MCF 10A (cell line): ENCODE data around the gene C5orf15. TPM values are rescaled to one million over a fixed set of nuclear protein-coding genes. Genes with fewer than 3 reads are reported as not detected.

Experiments
- BruUV-seq: library from RNA; stranded (reverse); fragments of 400-500 nt; replicated peaks from 2 replicates; lab custom pipeline; 2021; lab: Mats Ljungman, UMichigan
- CTCF ChIA-PET: fragments of 300-600 bp; sonication (Branson Sonifier 250); formaldehyde crosslinking; extraction: SDS; loops from one replicate; lab custom pipeline; 2021; ENCODE audit warnings: antibody characterized with exemption, inconsistent platforms; lab: Yijun Ruan, JAX
- POLR2A ChIA-PET: fragments of 300-600, 350-650 bp; sonication (Branson Sonifier 250); formaldehyde crosslinking; extraction: SDS; loops from one replicate; lab custom pipeline; 2020; ENCODE audit warnings: antibody characterized with exemption, inconsistent platforms; lab: Yijun Ruan, JAX
- DNase-seq: peaks from one replicate; pipeline ENCODE4 v3.0.0-alpha.2; 2018; ENCODE audit not compliant: unreplicated experiment
- H3K27ac Mint-ChIP-seq: one replicate; pipeline ENCODE4 v1.8.0; 2022; ENCODE audit warnings: mild to moderate bottlenecking, low read depth, mixed read lengths; ENCODE audit not compliant: unreplicated experiment
- H3K27me3 Mint-ChIP-seq: one replicate; pipeline ENCODE4 v1.8.0; 2022; ENCODE audit warnings: mixed read lengths; ENCODE audit not compliant: insufficient read depth, unreplicated experiment
- H3K36me3 Mint-ChIP-seq: one replicate; pipeline ENCODE4 v1.8.0; 2022; ENCODE audit warnings: mild to moderate bottlenecking, moderate library complexity, mixed read lengths; ENCODE audit not compliant: insufficient read depth, unreplicated experiment
- H3K4me1 Mint-ChIP-seq: one replicate; pipeline ENCODE4 v1.8.0; 2022; ENCODE audit warnings: mixed read lengths; ENCODE audit not compliant: insufficient read depth, unreplicated experiment
- H3K4me3 Mint-ChIP-seq: one replicate; pipeline ENCODE4 v1.8.0; 2022; ENCODE audit warnings: mild to moderate bottlenecking, moderate library complexity, mixed read lengths; ENCODE audit not compliant: unreplicated experiment
- H3K9me3 Mint-ChIP-seq: one replicate; pipeline ENCODE4 v1.8.0; 2022; ENCODE audit warnings: mixed read lengths; ENCODE audit not compliant: unreplicated experiment
- intact Hi-C: fragments of 100-400 bp; cut with micrococcal nuclease; formaldehyde crosslinking; loops from 2 replicates; pipeline ENCODE4 v1.14.1; 2022
- total RNA-seq: library from RNA; stranded (reverse); gene quantifications from 2 replicates; pipeline ENCODE4 v1.2.3, GENCODE V29; 2022
- TF ChIP-seq, protein P1 (sequence below): fragments of 200-600 bp; IDR thresholded peaks from one replicate; pipeline ENCODE4 v1.8.0; 2022; ENCODE audit warnings: antibody characterized with exemption, mild to moderate bottlenecking; ENCODE audit not compliant: unreplicated experiment

The C5orf15 gene
- total RNA-seq, 1 experiment from 2014 or later = 35.1 TPM

DNA sequence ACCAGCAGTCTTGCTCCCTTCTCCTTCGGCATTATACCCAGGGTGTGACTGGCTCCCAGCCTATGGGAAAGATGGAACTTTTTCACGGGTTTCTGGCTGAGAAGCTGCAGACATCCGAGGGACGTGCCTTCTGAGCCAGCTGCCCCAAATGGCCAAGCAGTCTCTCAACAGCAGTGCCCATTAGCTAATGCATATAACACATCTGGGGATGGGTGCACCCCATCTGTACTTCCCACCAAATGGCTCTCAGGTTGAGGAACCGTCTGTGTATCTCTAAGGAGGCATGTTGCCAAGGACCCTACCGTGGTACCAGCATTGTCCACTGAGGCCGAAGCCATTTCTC is 25.0 kb downstream of the C5orf15 start:
- Mint-ChIP-seq H3K4me1 (no peaks in the 10 kb centered on the region), H3K27ac (no peak overlapping the region), H3K27me3 (no peaks in the 10 kb centered on the region), H3K9me3 (no peaks in the 10 kb centered on the region), H3K36me3 (no peaks in the 10 kb centered on the region), H3K4me3 (no peak overlapping the region)
- intact Hi-C loops = no loop called here
- no peak for DNase-seq
- TF ChIP-seq, protein P1, sequence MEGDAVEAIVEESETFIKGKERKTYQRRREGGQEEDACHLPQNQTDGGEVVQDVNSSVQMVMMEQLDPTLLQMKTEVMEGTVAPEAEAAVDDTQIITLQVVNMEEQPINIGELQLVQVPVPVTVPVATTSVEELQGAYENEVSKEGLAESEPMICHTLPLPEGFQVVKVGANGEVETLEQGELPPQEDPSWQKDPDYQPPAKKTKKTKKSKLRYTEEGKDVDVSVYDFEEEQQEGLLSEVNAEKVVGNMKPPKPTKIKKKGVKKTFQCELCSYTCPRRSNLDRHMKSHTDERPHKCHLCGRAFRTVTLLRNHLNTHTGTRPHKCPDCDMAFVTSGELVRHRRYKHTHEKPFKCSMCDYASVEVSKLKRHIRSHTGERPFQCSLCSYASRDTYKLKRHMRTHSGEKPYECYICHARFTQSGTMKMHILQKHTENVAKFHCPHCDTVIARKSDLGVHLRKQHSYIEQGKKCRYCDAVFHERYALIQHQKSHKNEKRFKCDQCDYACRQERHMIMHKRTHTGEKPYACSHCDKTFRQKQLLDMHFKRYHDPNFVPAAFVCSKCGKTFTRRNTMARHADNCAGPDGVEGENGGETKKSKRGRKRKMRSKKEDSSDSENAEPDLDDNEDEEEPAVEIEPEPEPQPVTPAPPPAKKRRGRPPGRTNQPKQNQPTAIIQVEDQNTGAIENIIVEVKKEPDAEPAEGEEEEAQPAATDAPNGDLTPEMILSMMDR = no peak
- CTCF ChIA-PET = interaction anchor here (0.7 to 1.4 kb wide), 2 partner anchors 74 to 562 kb away, joined by 3 read pairs; no protein-coding TSS in a partner anchor
- POLR2A ChIA-PET = no interaction called here
- BruUV-seq = no TSS peak

DNA sequence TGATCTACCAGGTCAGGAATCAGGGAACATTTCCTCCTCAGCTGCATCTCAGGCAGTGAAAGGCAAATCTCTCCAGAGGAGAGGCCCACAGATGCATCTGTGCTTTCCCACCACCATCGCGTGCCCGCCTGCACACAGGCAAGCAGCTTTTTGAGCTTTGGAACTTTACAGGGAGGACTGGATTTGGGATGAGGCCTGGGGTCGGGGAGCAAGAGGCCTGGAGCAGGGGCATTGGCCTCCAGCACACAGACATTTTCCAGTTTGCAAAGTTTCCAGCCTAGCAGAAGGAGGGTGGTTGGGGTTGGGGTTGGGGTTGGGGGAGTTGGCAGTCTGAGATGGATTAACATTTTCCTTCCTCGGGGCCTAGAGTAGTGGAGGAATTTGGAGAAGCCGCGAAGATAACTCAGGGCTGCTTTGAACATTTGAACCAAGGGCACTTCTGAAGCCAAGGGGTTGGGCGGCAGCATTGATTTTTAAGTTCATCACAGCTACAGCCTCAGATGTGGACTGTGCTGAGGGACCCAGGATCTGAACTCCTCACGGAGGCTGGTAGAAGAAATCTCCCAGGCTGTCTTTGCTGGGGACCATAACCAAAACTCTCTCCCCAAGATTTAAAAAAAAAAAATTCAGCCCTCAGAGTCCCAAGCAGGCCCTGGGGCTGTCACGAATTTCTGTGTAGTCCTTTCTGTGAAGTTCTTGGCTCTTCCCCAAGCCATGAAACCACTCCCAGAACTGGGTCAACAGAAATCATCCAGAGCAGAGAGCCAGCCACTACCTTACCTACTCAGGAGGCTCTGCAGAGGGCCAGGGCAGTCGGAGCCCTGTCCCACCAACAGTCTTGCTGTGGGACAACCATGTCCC is 25.6 kb downstream of the C5orf15 start:
- BruUV-seq = no TSS peak
- no peaks in the 10 kb centered on the region for H3K9me3 Mint-ChIP-seq
- CTCF ChIA-PET = interaction anchor here (0.5 to 1.4 kb wide), 2 partner anchors 73 to 854 kb away, joined by 3 read pairs; no protein-coding TSS in a partner anchor
- intact Hi-C loops = no loop called here
- POLR2A ChIA-PET = no interaction called here
- H3K4me3 Mint-ChIP-seq = no peak overlapping the region
- no peaks in the 10 kb centered on the region for H3K27me3 Mint-ChIP-seq
- no peaks in the 10 kb centered on the region for H3K36me3 Mint-ChIP-seq
- H3K27ac Mint-ChIP-seq = no peak overlapping the region
- DNase-seq = no peak
- no peaks in the 10 kb centered on the region for H3K4me1 Mint-ChIP-seq
- TF ChIP-seq, protein P1 = no peak

DNA sequence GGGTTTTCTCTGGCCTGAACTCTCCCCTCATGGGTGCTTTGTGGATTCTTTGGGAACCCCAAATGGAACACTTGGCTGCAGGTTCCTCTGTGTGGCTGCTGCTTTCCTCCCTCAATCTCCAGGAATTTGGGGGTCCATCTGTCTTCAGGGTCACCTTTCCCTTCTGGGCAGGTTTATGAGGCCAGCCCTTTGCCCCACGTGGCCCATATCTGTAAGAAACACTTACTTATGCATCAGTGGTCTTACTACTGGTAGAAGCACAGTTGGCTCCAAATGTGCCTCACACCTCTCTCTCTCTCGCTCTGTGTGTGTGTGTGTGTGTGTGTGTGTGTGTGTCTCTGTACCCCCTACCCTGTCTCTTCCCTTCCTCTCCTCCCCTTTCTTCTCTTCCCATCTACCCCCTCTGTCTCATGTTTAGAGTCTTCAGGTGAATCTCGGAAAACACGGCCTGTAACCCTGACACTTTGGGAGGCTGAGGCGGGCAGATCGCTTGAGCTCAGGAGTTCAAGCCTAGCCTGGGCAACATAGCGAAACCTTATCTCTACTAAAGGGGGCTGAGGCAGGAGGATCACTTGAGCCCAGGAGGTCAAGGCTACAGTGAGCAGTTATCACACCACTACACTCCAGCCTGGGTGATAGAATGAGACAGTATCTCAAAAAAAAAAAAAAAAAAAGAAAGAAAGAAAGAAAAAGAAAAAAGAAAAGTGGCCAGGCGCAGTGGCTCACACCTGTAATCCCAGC is 26.8 kb downstream of the C5orf15 start:
- no peaks in the 10 kb centered on the region for H3K4me1 Mint-ChIP-seq
- no peaks in the 10 kb centered on the region for H3K9me3 Mint-ChIP-seq
- ChIA-PET POLR2A (no interaction called here), CTCF (no interaction called here)
- TF ChIP-seq, protein P1 = no peak
- no peak for DNase-seq
- peak overlapping the region; percentile 16 for H3K27ac Mint-ChIP-seq
- H3K27me3 Mint-ChIP-seq = no peaks in the 10 kb centered on the region
- no TSS peak for BruUV-seq
- H3K36me3 Mint-ChIP-seq = no peaks in the 10 kb centered on the region
- intact Hi-C loops = no loop called here
- H3K4me3 Mint-ChIP-seq = no peak overlapping the region

DNA sequence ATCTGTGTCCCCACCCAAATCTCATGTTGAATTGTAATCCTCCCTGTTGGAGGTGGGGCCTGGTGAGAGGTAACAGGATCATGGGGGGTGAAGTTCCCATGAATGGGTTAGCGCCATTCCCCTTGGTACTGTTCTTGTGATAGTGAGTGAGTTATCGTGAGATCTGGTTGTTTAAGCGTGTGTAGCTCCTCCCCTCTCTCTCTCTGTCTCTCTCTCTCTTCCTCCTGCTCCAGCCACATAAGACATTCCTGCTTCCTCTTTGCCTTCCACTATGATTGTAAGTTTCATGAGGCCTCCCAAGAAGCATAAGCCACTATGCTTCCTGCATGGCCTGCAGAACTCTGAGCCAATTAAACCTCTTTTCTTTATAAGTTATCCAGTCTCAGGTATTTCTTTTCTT is 28.8 kb downstream of the C5orf15 start:
- TF ChIP-seq, protein P1 = no peak
- no peaks in the 10 kb centered on the region for H3K9me3 Mint-ChIP-seq
- ChIA-PET POLR2A (no interaction called here), CTCF (interaction anchor here (0.6 to 0.8 kb wide), 4 partner anchors 28 to 200 kb away, joined by 3 to 7 read pairs (median 4); no protein-coding TSS in a partner anchor)
- H3K4me3 Mint-ChIP-seq = no peak overlapping the region
- no peak overlapping the region for H3K27ac Mint-ChIP-seq
- BruUV-seq = no TSS peak
- intact Hi-C loops = no loop called here
- H3K4me1 Mint-ChIP-seq = no peaks in the 10 kb centered on the region
- no peak for DNase-seq
- no peaks in the 10 kb centered on the region for H3K36me3 Mint-ChIP-seq
- H3K27me3 Mint-ChIP-seq = no peaks in the 10 kb centered on the region
